AG09319 (cell line): ENCODE data around the gene ELMO1.

ENCODE experiments used
- DNase-seq: peaks from one replicate; pipeline ENCODE4 v3.0.0-alpha.2; 2010; ENCODE audit warnings: low read depth; ENCODE audit errors: extremely low read depth
- TF ChIP-seq, protein P1 (sequence below): IDR thresholded peaks from 2 replicates; pipeline ENCODE4 v1.5.1; 2011; ENCODE audit warnings: low read depth, mild to moderate bottlenecking, inconsistent platforms, low read length, moderate library complexity

Gene ELMO1

DNA sequence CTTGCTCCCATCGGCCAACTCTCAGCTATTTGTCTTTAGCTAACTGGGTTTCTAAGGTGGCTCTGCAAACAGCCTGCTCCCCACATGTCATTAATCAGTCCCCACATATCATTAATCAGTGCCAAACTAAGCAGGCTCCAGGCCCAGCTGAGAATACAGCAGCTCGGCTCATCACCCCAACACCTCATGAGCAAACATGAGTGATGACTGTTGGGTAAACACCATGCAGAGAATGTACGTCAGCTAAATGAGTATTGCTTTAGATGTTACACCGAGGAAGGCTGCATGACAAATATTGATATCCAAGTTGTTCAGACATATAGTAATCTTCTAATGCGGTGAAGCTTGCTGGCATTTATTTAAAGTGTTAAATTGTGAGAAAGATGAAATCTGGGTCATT, 536.9 kb downstream of the ELMO1 start:
- DNase-seq: no peak
- TF ChIP-seq, protein P1, sequence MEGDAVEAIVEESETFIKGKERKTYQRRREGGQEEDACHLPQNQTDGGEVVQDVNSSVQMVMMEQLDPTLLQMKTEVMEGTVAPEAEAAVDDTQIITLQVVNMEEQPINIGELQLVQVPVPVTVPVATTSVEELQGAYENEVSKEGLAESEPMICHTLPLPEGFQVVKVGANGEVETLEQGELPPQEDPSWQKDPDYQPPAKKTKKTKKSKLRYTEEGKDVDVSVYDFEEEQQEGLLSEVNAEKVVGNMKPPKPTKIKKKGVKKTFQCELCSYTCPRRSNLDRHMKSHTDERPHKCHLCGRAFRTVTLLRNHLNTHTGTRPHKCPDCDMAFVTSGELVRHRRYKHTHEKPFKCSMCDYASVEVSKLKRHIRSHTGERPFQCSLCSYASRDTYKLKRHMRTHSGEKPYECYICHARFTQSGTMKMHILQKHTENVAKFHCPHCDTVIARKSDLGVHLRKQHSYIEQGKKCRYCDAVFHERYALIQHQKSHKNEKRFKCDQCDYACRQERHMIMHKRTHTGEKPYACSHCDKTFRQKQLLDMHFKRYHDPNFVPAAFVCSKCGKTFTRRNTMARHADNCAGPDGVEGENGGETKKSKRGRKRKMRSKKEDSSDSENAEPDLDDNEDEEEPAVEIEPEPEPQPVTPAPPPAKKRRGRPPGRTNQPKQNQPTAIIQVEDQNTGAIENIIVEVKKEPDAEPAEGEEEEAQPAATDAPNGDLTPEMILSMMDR: no peak

DNA sequence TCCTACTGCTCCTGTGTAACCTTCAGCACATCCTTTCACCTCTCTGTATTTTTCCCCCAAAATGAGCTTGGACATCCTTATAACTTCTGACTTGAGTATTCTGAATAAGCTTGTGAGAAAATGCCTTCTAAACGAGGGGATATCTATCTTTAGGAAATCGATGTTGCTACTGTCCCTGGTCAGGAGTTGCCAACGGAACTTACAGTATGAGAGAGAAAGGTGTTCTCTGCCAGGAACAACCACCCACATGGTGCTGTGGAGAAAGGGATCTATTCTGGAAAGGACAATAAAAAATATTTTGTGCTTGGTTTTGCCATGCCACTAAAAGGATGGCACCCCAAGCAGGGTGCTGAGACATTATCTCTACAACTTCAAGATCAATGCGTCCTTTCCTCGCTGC, 537.8 kb downstream of the ELMO1 start:
- no peak for DNase-seq
- TF ChIP-seq, protein P1: no peak

DNA sequence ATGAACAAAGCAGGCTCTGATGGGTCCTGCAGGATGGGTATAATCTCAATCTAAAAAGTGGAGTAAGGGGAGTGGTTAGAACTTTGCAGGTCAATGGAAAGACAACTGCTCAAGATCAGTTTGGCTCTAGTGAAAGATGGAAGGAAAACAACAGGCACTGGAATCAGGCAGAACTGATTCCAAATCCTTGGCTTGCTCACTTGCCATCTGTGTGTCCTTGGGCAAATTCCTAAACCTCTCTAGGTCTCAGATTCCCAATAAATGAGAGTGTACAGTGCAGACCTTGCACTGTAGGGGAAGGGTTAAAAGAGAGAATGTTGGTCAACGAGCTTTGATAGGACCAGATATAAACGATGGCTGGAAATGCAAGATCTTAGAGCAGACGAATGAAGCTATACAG, 538.3 kb downstream of the ELMO1 start:
- DNase-seq: no peak
- TF ChIP-seq, protein P1: no peak

DNA sequence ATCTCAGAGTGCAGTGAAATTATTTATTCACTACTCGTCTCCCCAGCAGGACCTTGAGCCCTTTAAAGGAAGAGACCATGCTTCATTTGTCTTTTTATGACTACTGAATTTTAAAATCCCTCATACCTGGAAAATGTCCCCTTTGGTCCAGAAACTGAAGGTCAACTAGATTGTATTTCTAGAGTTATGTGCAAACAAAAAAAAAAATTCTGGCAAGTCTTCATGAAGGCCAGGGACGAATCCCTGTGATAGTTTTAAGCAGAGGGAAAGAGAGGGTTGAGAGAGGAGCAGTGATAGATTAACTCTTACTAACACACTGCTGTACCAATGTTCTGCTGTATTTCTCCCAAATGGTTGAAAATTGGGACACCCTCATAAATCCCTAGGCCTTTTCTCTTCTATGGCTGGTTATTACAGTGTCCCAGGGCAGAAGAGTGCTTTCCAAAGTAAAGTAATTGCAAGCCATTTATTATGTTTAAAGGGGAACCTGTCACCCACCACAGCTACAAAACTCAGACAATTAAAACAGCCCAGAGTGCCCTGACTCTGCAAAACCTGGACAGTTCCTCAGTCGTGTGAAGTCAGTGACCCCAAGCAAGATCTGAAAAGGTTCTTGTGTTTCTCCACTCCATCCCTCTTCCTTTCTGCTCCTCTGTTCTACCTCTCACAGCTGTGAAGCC, 541.6 kb downstream of the ELMO1 start:
- no peak for DNase-seq

DNA sequence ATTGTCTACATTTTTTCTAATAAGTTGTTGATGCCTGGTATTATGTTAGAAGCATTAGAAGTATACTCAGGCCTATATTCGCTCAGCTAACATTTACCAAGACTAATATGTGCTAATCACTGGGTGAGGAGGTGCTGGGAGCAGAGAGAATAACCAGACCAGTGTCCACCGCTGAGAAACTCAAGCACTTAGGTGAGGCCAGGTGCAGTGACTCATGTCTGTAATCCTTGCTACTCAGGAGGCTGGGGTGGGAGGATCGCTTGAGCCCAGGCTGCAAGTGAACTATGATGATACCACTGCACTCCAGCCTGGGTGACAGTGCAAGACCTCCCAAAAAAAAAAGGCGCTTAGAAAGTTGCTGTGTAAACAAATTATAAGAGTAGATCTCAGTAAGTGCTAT, 542.2 kb downstream of the ELMO1 start:
- no peak for DNase-seq
- TF ChIP-seq, protein P1: no peak

More for the DNA sequence above, 541.6 kb downstream of the ELMO1 start:
- TF ChIP-seq, protein P1: no peak

DNA sequence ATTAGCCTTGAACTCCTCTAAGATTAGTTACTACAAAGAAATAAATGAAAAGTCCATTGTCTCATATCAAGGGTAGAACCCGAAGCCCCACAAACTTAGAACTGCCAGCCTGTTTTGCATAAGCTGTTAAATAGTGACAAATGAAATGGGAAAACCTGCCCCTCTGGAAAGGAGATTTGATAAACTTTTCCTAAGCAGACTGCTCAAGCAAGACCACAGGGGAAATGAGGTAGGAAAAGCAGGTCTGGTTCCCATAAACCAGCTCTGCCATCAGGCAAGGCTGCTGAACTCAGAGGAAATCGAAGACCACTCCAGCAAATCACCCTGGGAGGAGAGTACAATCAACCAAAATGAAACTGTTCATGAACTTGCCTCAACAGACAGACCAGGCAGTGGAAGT, 542.8 kb downstream of the ELMO1 start:
- DNase-seq: no peak
- TF ChIP-seq, protein P1: no peak

DNA sequence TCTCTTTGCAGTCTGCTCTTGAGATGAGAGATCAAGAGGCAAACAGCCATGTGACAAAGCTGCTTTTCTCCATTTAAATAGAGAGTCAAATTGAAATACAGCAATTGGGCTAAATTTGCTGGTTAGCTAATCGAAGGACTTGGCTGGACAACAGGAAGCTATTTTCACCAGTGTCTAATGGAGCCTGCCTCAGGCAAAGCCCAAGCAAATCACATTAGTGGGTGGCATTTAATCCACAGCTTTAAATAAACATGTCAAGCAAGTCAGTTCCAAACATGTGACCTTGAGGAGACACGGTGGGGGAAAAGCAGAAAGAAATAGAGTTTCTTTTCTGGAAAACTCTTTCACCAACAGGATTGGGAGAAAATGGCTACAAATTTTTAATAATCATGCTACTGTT, 543.9 kb downstream of the ELMO1 start:
- TF ChIP-seq, protein P1: no peak
- DNase-seq: no peak
